ENCODE data around the gene RPS15A.

RPS15A gene

GRCh38 chr16:18789850-18790706 lies at the start of gene RPS15A:
Gene RPS15A, minus strand, starts transcription at chr16:18790334. Its CDS starts 1,221 bp downstream, at chr16:18789113.
- DNase-seq, result peak; percentile 80

GRCh38 chr16:18839555-18839954 lies 49.4 kb upstream of the RPS15A start:
- DNase-seq, result no peak

- DNase-seq, result no peak
These were observed 46.6 kb upstream of the RPS15A start for GRCh38 chr16:18836702-18837101.

- no peak for DNase-seq
These were observed 44.7 kb upstream of the RPS15A start for GRCh38 chr16:18834864-18835263.

GRCh38 chr16:18833707-18834505 lies 43.8 kb upstream of the RPS15A start:
- DNase-seq, result no peak

DNA sequence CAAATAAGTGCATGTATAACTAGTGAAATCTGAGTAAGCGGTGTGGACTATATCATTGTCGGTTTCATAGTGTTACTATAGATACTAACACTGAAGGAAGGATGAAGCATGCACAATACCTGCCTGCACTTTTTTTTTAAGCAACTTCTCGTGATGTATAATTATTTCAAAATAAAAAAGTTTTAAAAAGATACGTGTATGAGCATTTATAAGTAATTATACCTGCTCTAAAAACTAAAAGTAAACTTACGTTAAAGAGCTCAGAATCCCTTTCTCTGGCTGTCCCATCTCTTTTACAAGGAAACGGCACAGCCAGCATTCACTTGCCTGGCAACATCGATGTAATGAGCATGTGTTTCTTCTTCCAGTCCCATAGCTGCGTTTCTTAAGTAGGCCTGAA lies 42.5 kb upstream of the RPS15A start:
- no peak for DNase-seq

DNA sequence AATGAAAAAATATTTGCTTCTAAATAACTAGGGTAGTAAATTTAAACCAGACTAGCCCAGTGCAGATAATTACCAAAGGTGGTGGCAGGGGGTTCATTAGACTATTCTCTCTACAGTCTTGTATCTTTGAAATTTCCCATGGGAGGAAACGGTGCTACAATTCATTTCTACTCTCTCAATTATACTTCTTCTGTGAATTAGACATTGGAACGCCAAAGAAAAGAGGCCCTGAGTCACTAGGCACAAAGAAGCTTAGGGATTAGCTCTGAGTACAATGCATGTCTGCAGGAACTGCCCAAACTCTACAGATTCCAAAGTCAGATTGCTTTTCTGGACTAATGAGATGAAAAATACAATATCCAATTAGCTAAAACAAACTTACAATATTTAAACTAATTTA lies 41.9 kb upstream of the RPS15A start:
- no peak for DNase-seq

- no peak for DNase-seq
These were observed 39.1 kb upstream of the RPS15A start for GRCh38 chr16:18829251-18829650.

GRCh38 chr16:18827890-18828289 lies 37.8 kb upstream of the RPS15A start:
- DNase-seq, result no peak

DNA sequence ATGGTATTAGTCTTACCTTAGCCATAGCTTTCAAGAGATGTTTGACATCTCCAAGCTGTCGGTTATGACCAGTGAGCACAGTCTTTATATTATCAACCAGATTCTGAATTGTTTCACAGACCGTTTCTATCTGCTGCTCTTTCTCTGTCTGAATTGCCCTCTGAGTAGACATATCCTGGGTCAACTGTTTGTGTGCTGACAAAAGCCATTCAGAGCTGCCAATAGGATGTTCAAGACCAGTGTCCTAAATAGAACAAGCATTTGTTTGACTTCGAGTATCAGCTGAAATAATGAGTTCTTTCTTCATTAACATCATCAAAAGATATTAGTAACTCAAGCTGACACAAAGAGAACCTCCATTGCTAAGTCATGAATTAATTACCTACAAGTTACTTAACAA lies 26.2 kb upstream of the RPS15A start:
- no peak for DNase-seq

DNA sequence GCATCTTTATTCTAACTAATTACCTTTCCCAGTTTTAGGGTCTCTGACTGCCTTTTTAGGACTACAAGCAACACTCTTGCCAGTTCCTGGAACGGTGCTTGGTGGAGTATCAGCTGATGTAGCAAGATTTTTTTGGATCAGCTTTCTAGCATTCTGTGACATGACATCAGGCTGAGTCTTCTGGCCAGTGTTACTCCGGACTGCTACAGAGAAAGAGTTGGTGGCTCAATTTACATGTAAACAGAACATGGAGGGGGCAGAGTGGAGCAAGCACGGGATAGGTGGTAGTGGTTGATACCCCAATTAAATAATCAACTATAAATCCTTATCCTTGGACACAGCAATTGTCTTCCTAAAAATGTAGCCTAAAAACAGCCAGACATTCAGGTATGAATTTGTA lies 21.8 kb upstream of the RPS15A start:
- no peak for DNase-seq

GRCh38 chr16:18809165-18809564 lies 19.0 kb upstream of the RPS15A start:
- DNase-seq, result no peak

GRCh38 chr16:18805257-18805773 lies 15.2 kb upstream of the RPS15A start:
- no peak for DNase-seq

GRCh38 chr16:18804540-18804939 lies 14.4 kb upstream of the RPS15A start:
- DNase-seq, result no peak

DNA sequence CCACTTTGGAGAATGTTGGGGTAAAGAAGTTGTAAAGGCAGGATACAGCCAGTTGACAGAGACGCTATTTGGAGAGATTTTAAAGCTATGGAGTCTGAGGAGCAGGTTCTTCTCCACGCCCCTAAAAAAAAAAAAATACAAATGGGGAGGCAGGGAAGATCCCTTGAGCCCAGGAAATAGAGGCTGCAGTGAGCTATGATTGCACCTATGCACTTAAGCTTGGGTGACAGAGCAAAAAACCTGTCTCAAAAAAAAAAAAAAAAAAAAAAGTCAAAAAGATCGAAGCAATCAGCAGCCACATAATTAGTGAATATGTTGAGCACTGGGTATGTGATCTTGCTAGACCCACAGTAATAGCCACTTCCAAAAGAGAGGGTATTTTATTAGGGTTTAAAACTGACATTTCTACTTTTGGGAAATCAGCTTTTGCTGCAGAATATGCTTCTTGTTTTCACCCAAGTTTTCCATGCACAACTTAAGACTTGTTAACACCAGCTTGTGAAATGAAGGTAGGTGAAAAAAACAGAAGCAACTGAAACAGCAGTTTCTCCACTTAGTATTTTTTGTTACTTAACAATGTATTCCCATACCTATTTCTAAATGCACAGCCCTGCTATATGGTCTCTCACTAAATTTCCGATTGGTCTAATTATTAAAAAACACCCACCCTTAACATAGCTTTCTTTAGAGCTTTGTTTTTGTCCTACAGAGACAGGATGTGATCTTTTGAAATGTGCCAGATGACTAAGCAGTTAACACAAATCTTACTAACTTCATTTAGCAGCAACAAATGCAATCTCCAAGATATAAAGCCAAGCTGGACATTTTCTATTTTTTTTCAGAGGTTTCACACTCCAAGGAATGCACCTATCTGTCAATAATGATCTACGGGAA lies 13.7 kb upstream of the RPS15A start:
- no peak for DNase-seq

DNA sequence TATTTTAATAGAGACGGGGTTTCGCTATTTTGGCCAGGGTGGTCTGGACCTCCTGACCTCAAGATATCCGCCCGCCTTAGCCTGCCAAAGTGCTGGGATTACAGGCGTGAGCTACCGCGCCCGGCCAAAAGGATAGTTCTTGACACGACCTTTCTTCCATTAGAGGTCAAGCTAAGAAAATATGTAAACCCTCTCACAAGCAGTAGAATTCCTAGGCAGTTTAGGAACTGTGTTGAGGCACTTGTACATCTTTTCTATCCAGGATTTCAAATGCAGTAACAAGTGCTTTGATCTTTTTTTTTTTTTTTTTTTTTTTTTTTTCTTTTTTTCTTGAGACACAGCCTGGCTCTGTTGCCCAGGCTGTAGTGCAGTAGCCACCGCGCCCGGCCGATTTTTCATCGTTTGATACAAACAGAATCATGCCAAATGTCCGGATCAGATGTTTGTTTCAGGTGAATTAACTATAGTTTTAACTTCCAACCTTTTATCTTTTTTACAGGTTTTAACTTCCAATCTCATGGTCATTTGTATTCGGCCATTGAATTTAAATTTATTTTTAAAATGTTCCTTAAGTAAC lies 12.7 kb upstream of the RPS15A start:
- no peak for DNase-seq

- peak; percentile 94 for DNase-seq
These were observed 11.2 kb upstream of the RPS15A start, which contains the start of gene ARL6IP1 for GRCh38 chr16:18801145-18801972. Gene ARL6IP1, minus strand, starts transcription at chr16:18801549. Its CDS starts 83 bp downstream, at chr16:18801466.

DNA sequence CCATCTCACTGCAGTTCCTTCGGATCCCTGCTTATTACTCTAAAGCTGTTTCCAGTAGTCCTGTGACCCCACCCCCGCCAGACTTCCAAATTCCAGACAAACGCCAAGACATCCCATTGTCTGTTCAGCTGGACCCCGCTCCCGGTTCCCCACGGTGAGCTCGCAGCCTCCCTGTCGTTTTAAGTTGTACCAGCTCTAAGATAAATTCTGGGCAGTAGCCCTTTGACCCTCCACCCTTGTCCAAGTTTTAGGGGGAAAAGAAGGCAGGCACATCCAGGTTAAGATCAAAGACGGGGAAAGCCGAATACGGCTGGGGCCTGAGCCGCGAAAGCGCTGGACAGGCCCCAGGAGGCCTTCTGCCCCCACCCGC lies 10.6 kb upstream of the RPS15A start:
- no peak for DNase-seq

DNA sequence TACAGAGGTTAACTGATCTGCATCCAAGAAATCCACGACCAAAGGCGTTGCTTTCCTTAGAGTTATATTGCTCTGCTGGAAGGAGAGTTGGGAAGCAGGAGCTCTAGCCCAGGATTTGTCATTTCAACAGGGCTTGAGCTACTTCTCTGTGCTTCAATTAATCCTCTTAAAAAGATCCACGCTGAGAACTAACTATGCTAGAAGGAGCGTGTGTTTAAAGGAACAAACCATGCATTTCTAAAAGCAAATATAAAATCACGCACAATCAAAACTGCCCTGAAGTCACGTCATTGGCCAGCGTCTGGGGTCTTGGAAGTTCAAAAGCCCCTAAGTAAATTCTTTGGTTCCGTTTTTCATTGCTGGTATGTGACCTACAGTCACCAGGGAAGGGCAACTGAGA lies 10.2 kb upstream of the RPS15A start:
- DNase-seq, result no peak

DNA sequence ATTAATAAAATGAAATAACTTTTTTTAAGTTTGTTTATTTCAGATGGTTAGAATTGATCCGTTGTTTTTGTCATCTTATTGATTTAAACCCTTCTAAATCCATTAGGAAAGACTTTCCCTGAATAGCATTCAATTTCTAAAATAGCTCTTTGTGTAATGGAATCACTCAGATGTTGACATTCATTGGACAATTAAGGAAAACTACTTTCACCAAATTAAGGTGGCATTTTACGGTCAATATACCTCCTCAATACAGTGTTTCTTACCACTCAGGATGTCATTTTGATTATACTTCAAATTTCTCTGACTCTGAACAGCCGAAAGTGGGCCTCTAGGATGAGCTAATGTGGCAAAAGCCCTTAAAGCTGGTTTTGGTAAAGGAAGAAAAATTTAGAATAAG lies 9.4 kb upstream of the RPS15A start:
- no peak for DNase-seq

- no peak for DNase-seq
These were observed 7.6 kb upstream of the RPS15A start for GRCh38 chr16:18797746-18798145.

Measured in GOT3 (cell line).